Body of pancreas (tissue), 4 donors: ENCODE measurements around the gene C3orf80. TPM values are rescaled to one million over a fixed set of nuclear protein-coding genes. Genes with fewer than 3 reads are reported as not detected.

ENCODE experiments used
- ATAC-seq: fragments of 150-250 bp; one replicate; pipeline ENCODE4 v1.9.1; 2016
- DNase-seq, 4 donors: peaks; one replicate each; pipeline ENCODE4 v3.0.0-alpha.2; 2019
- H3K27ac ChIP-seq, 4 donors: fragments of 200-600 bp; sonication (generic); 1 replicate in 3 of 4; 2 replicates in 1 of 4; pipeline versions ENCODE4 v1.5.1 to v1.6.1; 2016 to 2019; ENCODE audit warnings: mild to moderate bottlenecking in 1 of 4, mixed read lengths in 1 of 4, moderate library complexity in 1 of 4
- H3K27me3 ChIP-seq, 2 donors: fragments of 200-600 bp; sonication (generic); one replicate each; pipeline ENCODE4 v1.6.0; 2016; ENCODE audit warnings: mild to moderate bottlenecking in 1 of 2
- H3K36me3 ChIP-seq, 2 donors: fragments of 200-600 bp; sonication (generic); replicated peaks in 1 of 2; 2 replicates each; pipeline ENCODE4 v1.5.1; 2016; ENCODE audit warnings: low read depth in 2 of 2; ENCODE audit not compliant: insufficient read depth in 1 of 2
- H3K4me1 ChIP-seq: fragments of 200-600 bp; sonication (generic); one replicate; pipeline ENCODE4 v1.6.0; 2016
- H3K4me3 ChIP-seq, 2 donors: fragments of 200-600 bp; sonication (generic); 1 replicate in 1 of 2; 2 replicates in 1 of 2; pipeline ENCODE4 v1.5.1; 2016 to 2019
- H3K9me3 ChIP-seq, 3 donors: fragments of 200-600 bp; sonication (generic); 1 replicate in 2 of 3; 2 replicates in 1 of 3; pipeline ENCODE4 v1.5.1; 2016
- CTCF ChIP-seq, 7 experiments: fragments of 450-650 bp in 4 of 7; fragments of 200-600 bp in 3 of 7; sonication (generic) in 3 of 7; IDR thresholded peaks; one replicate each; pipeline ENCODE4 v1.5.1; 2016 to 2019; ENCODE audit warnings: antibody characterized with exemption in 7 of 7
- POLR2A ChIP-seq, 3 donors: fragments of 450-650 bp; IDR thresholded peaks; one replicate each; pipeline ENCODE4 v1.6.1; 2016; ENCODE audit warnings: antibody characterized with exemption in 3 of 3, mild to moderate bottlenecking in 2 of 3
- WGBS, 2 donors: methylation state at CpG; one replicate each; pipeline ENCODE4 v1.1.5; 2017; 5-methylcytosine and 5-hydroxymethylcytosine counted together
- intact Hi-C: fragments of 100-400 bp; cut with DNase I; formaldehyde crosslinking; loops from one replicate; pipeline ENCODE4 v1.15.1; 2023
- total RNA-seq, 2 donors: library from RNA; depleted of rRNA; stranded (reverse); fragments of >200 nt; gene quantifications; one replicate each; pipeline ENCODE4 v1.1.0, GENCODE V29; 2016

The C3orf80 gene
- total RNA-seq, 2 donors from 2014 or later = 0.52 to 1.3 TPM

- 79 to 100% methylated on average over 1 of the region's 1 CpG for WGBS, 2 donors
- TF ChIP-seq CTCF (IDR thresholded peaks at IDR 0.05) (no peak), POLR2A (IDR thresholded peaks at IDR 0.05) (no peak)
- no peak overlapping the region for H3K27ac ChIP-seq
- ATAC-seq = no peak
- no peaks in the 10 kb centered on the region for H3K36me3 ChIP-seq
- no peaks in the 10 kb centered on the region for H3K4me1 ChIP-seq
- no peak for DNase-seq
- H3K4me3 ChIP-seq = no peak overlapping the region
- intact Hi-C loops = no loop called here
- H3K9me3 ChIP-seq = no peaks in the 10 kb centered on the region
- no peaks in the 10 kb centered on the region for H3K27me3 ChIP-seq
Measured at GRCh38 chr3:160210341-160210740, 14.9 kb upstream of the C3orf80 start.

DNA sequence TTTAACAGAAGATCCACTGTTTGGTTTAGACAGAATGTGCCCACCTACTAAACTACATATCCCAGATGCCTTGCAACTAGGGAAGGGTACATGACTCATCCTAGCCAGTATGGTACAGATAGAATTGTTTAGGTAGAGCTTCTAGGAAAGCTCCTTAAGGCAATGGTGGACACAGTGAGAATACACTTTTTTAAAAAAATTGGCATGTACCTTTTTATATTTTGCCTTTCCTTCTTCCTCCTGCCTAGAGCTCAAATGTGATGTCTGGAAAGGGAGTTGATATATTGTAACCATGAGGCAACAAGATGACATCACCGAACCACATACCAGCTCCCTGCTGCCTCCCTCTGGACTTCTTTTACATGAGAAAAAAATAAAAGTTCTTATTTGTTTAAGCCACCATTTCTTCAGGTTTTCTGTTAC lies 14.4 kb upstream of the C3orf80 start:
- TF ChIP-seq POLR2A (IDR thresholded peaks at IDR 0.05) (no peak), CTCF (IDR thresholded peaks at IDR 0.05) (peak in 3 of 7 experiments; percentile 24 to 49 (median 26))
- WGBS, 2 donors = 52 to 53% methylated on average over 1 of the region's 1 CpG
- peak; percentile 80 for ATAC-seq
- Histone ChIP-seq H3K27me3 (no peaks in the 10 kb centered on the region), H3K9me3 (no peaks in the 10 kb centered on the region), H3K36me3 (no peaks in the 10 kb centered on the region), H3K4me3 (no peak overlapping the region), H3K4me1 (no peaks in the 10 kb centered on the region), H3K27ac (no peak overlapping the region)
- DNase-seq = peak in 2 of 4 donors; percentile 27 to 35
- intact Hi-C loops = no loop called here

DNA sequence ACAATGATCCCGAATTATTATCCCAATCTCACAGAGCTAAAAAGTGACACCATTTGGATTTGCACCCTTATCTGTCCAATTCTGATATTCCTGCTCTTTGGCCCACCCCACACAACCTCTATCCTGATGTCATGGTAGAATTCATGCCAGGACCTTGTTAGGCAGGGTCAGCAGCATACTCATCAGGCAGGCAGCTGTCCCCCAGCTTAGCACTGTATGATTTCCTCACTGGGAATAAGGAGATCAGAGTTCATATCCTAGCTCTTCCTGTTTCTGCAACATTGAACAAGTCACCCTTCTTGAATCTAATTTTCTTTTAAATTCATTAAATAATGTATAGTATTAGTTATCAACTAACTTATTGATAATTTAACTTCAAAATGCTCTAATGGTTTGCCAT lies 12.0 kb upstream of the C3orf80 start:
- Histone ChIP-seq H3K27ac (no peak overlapping the region), H3K9me3 (no peaks in the 10 kb centered on the region), H3K4me3 (no peak overlapping the region), H3K36me3 (no peaks in the 10 kb centered on the region), H3K27me3 (no peaks in the 10 kb centered on the region), H3K4me1 (no peaks in the 10 kb centered on the region)
- no peak for TF ChIP-seq CTCF (IDR thresholded peaks at IDR 0.05)
- no peak for TF ChIP-seq POLR2A (IDR thresholded peaks at IDR 0.05)
- ATAC-seq (no peak), DNase-seq (no peak)
- intact Hi-C loops = no loop called here
- WGBS, 2 donors = 80 to 81% methylated on average over 1 of the region's 1 CpG

DNA sequence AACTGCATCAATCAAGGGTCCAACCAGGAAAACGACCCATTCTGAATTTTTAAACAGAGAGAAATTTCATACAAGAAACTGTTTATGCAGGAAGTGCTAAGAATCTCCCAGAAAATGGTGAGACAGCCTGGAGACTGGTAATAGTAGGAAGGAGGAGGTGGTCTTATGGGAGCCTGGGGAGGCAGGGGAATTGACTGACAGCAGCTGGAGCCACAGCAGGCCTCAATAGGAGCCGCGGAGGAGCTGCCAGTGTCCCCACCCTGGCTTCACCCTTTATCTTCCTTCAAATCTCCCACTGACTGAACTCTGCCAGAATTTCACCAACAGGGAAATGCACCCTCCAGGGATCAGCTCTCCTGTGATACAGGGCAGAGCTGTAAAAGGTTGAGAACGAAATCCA lies 7.5 kb upstream of the C3orf80 start:
- no peak overlapping the region for H3K27ac ChIP-seq
- DNase-seq (no peak), ATAC-seq (no peak)
- no peak for TF ChIP-seq CTCF (IDR thresholded peaks at IDR 0.05)
- TF ChIP-seq POLR2A (IDR thresholded peaks at IDR 0.05) = no peak
- intact Hi-C loops = no loop called here
- H3K27me3 ChIP-seq = no peaks in the 10 kb centered on the region
- H3K9me3 ChIP-seq = no peaks in the 10 kb centered on the region
- 77 to 78% methylated on average over 4 of the region's 4 CpGs for WGBS, 2 donors
- H3K4me1 ChIP-seq = no peaks in the 10 kb centered on the region
- H3K36me3 ChIP-seq = no peaks in the 10 kb centered on the region
- no peak overlapping the region for H3K4me3 ChIP-seq

DNA sequence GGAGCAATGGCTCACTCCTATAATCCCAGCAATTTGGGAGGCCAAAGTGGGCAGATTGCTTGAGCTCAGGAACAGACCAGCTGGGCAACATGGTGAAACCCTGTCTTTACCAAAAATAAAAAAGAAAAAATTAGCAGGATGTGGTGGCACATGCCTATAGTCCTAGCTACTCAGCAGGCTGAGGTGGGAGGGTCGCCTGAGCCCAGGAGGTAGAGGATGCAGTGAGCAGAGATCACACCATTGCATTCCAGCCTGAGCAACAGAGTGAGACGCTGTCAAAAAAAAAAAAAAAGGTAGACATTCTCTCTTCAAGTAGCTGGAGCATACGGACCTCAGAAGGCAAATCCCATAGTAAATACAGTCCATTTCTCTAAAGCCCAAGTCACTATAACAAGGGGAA lies 7.1 kb upstream of the C3orf80 start:
- Histone ChIP-seq H3K9me3 (no peaks in the 10 kb centered on the region), H3K4me1 (no peaks in the 10 kb centered on the region), H3K4me3 (no peak overlapping the region), H3K36me3 (no peaks in the 10 kb centered on the region), H3K27ac (no peak overlapping the region), H3K27me3 (no peaks in the 10 kb centered on the region)
- ATAC-seq (no peak), DNase-seq (no peak)
- intact Hi-C loops = no loop called here
- TF ChIP-seq POLR2A (IDR thresholded peaks at IDR 0.05) (no peak), CTCF (IDR thresholded peaks at IDR 0.05) (no peak)
- WGBS, 2 donors = 56 to 62% methylated on average over 3 of the region's 3 CpGs
